SK-N-SH (cell line): Measurements from ENCODE around the gene ZC3H4.

ENCODE experiments used
- CHD2 ChIP-seq: fragments of 150-350 bp; IDR thresholded peaks from 2 replicates; pipeline ENCODE4 v1.6.1; 2018; ENCODE audit warnings: low read length; ENCODE audit not compliant: partially characterized antibody
- CTCF ChIP-seq: fragments of 200-600 bp; sonication (generic); IDR thresholded peaks from 2 replicates; pipeline ENCODE4 v1.6.1; 2017; ENCODE audit warnings: antibody characterized with exemption, mild to moderate bottlenecking, moderate library complexity
- EZH2phosphoT487 ChIP-seq: fragments of 200-600 bp; sonication (generic); IDR thresholded peaks from 2 replicates; pipeline ENCODE4 v1.6.1; 2017; ENCODE audit warnings: low read depth, mixed run types, mild to moderate bottlenecking, antibody characterized with exemption, moderate library complexity, borderline replicate concordance
- FOXM1 ChIP-seq: IDR thresholded peaks from 2 replicates; pipeline ENCODE4 v1.4.0; 2012; ENCODE audit warnings: low read depth, mild to moderate bottlenecking
- TCF12 ChIP-seq: IDR thresholded peaks from 2 replicates; pipeline ENCODE4 v1.4.0; 2012
- USF2 ChIP-seq: fragments of 150-350 bp; IDR thresholded peaks from 2 replicates; pipeline ENCODE4 v1.6.1; 2017; ENCODE audit warnings: antibody characterized with exemption, low read length, low read depth, borderline replicate concordance
- TF ChIP-seq, protein P1 (sequence below): IDR thresholded peaks from 2 replicates; pipeline ENCODE4 v1.4.0; 2012; ENCODE audit warnings: low read depth, borderline replicate concordance

- TF ChIP-seq CTCF = no peak
- no peak for TF ChIP-seq TCF12
- no peak for TF ChIP-seq EZH2phosphoT487
- no peak for TF ChIP-seq FOXM1
- TF ChIP-seq CHD2 = no peak
- TF ChIP-seq, protein P1, sequence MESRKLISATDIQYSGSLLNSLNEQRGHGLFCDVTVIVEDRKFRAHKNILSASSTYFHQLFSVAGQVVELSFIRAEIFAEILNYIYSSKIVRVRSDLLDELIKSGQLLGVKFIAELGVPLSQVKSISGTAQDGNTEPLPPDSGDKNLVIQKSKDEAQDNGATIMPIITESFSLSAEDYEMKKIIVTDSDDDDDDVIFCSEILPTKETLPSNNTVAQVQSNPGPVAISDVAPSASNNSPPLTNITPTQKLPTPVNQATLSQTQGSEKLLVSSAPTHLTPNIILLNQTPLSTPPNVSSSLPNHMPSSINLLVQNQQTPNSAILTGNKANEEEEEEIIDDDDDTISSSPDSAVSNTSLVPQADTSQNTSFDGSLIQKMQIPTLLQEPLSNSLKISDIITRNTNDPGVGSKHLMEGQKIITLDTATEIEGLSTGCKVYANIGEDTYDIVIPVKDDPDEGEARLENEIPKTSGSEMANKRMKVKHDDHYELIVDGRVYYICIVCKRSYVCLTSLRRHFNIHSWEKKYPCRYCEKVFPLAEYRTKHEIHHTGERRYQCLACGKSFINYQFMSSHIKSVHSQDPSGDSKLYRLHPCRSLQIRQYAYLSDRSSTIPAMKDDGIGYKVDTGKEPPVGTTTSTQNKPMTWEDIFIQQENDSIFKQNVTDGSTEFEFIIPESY = no peak
- no peak for TF ChIP-seq USF2
Measured at GRCh38 chr19:47023448-47023794, 90.2 kb downstream of the ZC3H4 start.
